GM21717 (cell line): ENCODE measurements around the gene SLC1A3.
"Not testable (repeated sequence)": the region's sequence is repeated elsewhere in the genome, so short reads cannot be mapped to it uniquely, and the experiment has no call there.

ENCODE experiments used
- ATAC-seq: cut with Tn5 transposase; IDR thresholded peaks from one replicate; pipeline ENCODE4 v1.9.1; 2021; ENCODE audit warnings: mild to moderate bottlenecking, moderate library complexity; ENCODE audit not compliant: unreplicated experiment

Gene SLC1A3

DNA sequence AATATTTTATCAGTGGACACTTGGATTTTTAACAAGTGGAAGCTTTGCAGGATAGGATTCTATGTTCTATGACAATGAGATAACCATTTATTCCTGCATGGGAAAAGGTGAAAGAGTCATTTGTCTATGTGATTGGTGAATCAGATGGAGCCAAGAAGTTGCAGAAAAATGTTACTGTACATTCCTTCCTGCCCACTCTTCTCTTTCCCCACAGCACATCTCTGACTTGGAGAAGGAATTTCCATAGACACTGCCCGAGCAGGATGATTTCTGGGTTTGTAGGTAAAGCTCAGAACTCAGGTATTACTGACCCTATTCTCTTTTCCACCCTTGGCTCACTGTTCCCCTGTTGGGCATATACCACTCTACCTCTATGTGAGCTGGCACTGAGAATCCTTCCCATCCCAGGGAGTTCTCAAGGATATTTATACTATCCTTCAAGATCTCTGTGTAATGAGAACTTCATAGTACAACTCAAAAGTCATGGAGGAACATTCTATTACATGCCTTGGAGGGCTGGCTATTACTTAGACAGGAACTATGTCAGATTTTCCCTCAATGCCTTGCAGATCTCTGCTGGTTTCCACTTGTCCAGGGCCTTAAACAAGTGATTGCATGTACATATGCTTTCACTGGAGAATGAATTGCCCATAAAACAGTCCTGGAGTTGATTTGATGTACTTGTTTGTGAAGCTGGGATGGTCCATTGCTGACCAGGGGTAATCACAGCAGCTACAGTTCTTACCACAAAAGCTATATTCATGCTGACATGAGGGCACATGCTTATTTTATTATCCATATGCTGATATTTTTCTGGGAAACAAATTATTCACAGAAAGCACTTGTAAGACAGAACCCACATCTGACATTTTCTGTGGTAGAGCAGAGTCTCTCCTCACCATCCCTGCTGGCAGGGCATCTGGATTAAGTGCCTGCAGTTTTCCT is 24.1 kb downstream of the SLC1A3 start:
- no peak for ATAC-seq

DNA sequence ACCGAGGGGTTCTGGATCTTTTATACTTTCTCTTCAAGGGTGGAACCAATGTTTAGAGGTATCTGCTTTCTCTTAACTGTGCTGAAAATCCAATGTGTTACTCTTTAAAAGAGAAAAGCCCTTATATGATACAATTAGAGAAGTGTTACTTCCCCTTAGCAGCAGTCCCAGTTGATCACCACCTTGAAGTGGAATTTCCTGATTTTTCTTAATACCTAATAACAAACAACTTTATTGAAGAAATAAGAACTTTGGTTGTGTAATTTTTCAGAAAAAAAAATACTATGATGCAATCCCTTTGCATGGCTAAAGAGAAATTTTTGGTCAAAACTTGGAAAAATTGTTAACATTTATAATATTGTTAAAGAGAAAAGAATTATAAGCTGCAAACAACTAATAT is 24.7 kb downstream of the SLC1A3 start:
- no peak for ATAC-seq

GRCh38 chr5:36631620-36632362 is 25.4 kb downstream of the SLC1A3 start:
- no peak for ATAC-seq

DNA sequence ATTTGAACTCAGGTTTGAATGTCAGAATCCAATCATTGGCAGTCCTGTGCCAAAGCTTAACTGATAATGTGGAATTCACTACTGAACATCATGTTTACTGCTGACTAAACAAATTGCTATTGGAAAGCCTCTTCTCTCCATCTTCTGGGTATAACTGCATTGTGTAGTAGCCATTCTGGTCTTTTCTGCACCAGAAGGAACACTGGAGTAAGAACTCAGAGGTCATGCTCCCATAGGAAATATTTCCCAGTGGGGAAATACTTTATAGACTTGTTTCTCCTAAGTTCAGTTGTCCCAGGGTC is 25.9 kb downstream of the SLC1A3 start:
- ATAC-seq = no peak

- ATAC-seq = no peak
Observed at GRCh38 chr5:36635721-36636390, 29.4 kb downstream of the SLC1A3 start.

DNA sequence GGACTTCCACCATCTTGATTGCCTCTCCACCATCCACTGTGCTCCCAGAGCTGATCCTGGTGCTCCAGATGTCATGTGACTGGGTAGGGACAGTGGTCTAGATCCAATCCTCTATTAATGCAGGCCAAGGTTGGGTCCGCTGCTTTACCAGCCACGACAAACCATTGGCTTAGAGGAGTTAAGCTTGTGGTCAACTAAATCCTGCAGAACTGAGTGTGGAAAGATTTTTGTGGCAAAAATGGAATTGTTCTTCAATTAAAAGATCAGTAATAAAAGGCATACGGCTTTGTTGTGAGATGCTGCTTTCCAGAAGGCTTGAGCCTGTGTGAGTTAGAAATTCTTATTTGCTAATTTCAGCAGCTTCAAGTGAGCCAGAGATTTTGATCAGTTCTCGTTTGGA is 30.7 kb downstream of the SLC1A3 start:
- no peak for ATAC-seq

DNA sequence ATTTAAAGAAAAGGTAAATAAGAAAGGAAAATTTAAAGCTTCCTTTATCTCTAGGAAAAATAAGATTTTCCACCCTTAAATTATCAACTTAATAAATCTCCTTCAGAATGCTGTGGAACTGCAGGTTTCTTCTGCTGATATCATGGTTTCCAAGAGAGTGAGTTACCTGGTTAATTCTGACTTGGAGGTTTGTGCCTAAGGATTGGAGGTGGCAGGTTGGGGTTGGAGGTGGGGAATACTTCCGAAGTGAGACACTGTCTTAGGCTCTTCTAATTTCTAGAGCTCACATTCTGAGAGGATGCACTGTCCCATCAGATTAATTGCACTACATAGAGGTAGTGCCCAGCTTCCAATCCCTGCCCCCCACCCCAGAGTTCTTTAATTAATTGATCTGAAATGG is 31.1 kb downstream of the SLC1A3 start:
- ATAC-seq = no peak

DNA sequence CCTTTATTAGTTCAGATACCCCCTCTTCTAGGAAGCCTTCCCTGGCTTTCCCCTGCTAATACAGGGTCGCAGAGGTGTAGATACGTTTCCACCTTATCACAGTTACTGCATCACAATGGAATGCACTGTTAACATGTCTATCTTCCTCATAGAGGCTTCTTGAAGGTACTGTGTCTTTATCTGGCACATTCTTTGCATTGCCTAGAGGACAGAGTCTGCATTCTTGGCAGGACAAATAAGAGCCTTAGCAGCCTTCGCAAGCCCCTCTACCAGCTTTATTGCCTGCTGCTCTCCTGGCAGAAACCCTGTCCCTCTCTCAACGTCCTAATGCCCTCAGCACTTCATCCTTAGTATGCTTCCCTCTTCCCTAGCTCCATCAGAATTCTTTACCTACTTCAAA is 31.6 kb downstream of the SLC1A3 start:
- ATAC-seq = no peak

GRCh38 chr5:36640949-36641348 is 34.5 kb downstream of the SLC1A3 start:
- ATAC-seq = no peak

- ATAC-seq = no peak
Observed at GRCh38 chr5:36641431-36641830, 35.0 kb downstream of the SLC1A3 start.

GRCh38 chr5:36642089-36642488 is 35.7 kb downstream of the SLC1A3 start:
- ATAC-seq = no peak

GRCh38 chr5:36643162-36643561 is 36.8 kb downstream of the SLC1A3 start:
- no peak for ATAC-seq

DNA sequence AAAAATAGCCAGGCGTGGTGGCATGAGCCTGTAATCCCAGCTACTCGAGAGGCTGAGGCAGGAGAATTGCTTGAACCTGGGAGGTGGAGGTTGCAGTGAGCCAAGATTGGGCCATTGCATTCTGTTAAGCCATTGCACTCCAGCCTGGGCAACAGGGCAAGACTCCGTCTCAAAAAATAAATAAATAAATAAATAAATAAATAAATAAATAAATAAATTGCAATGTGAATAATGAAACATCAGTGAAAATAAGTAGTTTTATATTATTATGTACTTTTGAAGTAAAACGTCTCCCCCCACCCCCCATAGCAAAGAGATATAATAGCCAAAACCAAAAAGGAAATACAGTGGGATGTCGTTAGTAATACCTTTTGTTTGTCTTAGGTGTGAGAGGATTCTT is 37.4 kb downstream of the SLC1A3 start:
- not testable (repeated sequence) for ATAC-seq

- no peak for ATAC-seq
Observed at GRCh38 chr5:36644727-36645126, 38.3 kb downstream of the SLC1A3 start.

- ATAC-seq = no peak
Observed at GRCh38 chr5:36646100-36646499, 39.7 kb downstream of the SLC1A3 start.

- no peak for ATAC-seq
Observed at GRCh38 chr5:36646507-36647023, 40.2 kb downstream of the SLC1A3 start.

DNA sequence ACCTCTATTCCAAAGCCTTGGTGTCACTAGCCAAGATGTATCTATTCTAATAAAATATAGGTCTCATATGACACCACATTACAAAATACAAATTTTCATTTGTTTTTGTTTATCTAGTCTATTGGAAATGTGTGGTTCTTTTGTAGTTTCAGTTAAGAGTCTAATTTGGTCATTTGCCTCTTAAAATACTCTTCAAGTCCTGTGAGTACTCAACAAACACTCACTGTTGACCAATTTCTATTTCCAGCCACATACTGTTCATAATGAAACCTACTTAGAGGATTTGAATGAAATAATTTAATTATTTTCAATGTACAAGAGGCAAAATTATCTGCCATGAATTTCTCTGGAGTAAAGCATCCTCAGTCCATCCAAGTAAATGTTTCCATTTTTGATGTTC is 40.6 kb downstream of the SLC1A3 start:
- no peak for ATAC-seq

DNA sequence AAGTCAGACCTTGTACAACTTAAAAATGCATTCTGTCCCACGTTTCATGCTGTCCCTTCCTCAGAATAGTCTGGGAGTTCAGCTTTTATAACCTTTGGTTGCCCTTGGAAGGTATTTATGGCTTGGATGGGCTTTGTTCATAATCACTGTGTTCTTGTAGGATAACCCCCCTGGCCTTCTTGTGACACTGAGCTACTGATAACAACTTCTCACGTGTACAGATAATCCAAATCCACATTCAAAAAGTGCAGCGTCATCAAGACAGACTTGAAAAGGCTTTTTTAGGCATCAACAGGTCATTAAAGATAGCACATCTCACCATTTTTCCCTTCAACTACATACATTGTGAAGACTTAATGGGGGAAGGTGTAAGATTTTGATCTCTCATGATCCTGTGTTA is 42.0 kb downstream of the SLC1A3 start:
- ATAC-seq = no peak

GRCh38 chr5:36651761-36652685 is 45.6 kb downstream of the SLC1A3 start:
- no peak for ATAC-seq

DNA sequence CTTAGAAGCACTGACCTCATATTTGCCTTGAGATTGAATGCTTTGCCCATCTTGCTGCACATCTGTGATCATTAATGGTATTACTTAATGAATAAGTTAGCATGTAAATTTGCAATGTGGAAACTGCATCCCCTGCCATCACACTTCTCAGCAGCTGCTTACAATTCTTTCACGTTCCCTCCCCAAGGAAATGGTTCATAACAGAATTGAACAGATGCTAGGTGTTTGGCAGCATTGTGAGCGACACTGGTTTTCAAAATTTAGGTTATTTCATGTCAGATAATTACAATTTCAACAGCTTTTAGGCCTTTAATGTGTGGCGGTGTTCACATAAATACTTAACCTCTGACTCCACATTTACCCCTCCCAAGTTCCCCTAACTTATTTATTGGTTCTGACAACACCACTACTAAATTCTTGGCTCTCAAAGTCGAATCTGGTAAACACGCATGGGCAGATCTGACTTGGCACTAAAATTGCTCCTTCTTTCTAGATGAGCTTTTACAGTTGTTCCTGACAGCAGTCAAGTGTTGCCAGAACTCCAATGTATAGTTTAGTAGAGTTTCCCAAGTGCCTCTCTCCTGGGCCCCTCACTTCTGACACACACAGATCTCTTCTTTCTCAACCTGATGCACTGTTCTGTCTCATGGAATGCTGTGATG is 46.8 kb downstream of the SLC1A3 start:
- no peak for ATAC-seq
